ENCODE data around the gene VPS13D.

Gene VPS13D

GRCh38 chr1:12541274-12542137, 311.7 kb downstream of the VPS13D start:
- TF ChIP-seq, protein P1, sequence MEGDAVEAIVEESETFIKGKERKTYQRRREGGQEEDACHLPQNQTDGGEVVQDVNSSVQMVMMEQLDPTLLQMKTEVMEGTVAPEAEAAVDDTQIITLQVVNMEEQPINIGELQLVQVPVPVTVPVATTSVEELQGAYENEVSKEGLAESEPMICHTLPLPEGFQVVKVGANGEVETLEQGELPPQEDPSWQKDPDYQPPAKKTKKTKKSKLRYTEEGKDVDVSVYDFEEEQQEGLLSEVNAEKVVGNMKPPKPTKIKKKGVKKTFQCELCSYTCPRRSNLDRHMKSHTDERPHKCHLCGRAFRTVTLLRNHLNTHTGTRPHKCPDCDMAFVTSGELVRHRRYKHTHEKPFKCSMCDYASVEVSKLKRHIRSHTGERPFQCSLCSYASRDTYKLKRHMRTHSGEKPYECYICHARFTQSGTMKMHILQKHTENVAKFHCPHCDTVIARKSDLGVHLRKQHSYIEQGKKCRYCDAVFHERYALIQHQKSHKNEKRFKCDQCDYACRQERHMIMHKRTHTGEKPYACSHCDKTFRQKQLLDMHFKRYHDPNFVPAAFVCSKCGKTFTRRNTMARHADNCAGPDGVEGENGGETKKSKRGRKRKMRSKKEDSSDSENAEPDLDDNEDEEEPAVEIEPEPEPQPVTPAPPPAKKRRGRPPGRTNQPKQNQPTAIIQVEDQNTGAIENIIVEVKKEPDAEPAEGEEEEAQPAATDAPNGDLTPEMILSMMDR (IDR thresholded peaks at IDR 0.05; ENCODE audit: control insufficient read depth, extremely low read depth, insufficient read depth), result no peak
- no peak for DNase-seq (ENCODE audit: low read depth)
- H3K4me3 ChIP-seq (ENCODE audit: low read depth, low read length), result no peak overlapping the region

DNA sequence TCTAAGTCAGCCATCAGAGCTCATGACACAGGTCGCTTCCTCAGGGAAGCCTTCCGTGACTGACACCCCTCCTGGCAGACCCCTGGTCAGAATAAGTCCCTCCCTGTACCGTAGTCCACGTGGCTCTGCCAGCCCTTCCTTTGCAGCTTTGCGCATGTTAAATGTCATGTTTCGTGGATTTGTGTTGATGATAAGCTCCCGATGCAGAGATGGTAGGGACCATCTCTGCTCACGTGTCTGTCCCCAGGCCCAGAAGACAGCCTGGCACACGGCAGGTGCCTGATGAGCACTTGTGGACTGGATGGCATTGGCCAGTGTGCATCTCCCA, 312.3 kb downstream of the VPS13D start:
- TF ChIP-seq, protein P1 (IDR thresholded peaks at IDR 0.05; ENCODE audit: control insufficient read depth, extremely low read depth, insufficient read depth), result no peak
- no peak for DNase-seq (ENCODE audit: low read depth)
- H3K4me3 ChIP-seq (ENCODE audit: low read depth, low read length), result no peak overlapping the region

GRCh38 chr1:12542616-12543592, 313.1 kb downstream of the VPS13D start:
- TF ChIP-seq, protein P1 (IDR thresholded peaks at IDR 0.05; ENCODE audit: control insufficient read depth, extremely low read depth, insufficient read depth), result no peak
- H3K4me3 ChIP-seq (ENCODE audit: low read depth, low read length), result no peak overlapping the region
- DNase-seq (ENCODE audit: low read depth), result no peak

- DNase-seq (ENCODE audit: low read depth), result no peak
- TF ChIP-seq, protein P1 (IDR thresholded peaks at IDR 0.05; ENCODE audit: control insufficient read depth, extremely low read depth, insufficient read depth), result no peak
- no peak overlapping the region for H3K4me3 ChIP-seq (ENCODE audit: low read depth, low read length)
Observed at GRCh38 chr1:12543740-12544154, 313.9 kb downstream of the VPS13D start.

DNA sequence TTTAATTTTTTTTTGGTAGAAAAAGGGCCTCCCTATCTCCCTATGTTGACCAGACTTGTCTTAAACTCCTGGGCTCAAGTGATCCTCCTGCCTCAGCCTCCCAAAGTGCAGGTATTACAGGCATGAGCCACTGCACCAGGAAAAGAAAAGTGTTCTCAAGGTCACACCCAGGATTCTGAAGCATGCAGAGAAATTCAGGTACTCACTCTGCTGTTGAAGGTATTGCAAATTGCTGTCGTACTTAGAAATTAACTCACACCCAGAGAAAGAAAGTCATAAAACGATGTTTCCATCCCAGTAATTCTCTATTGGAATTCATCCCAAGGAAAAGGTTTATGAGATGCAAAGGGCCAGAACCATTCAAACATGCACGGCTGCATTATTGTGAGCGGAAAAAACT, 314.5 kb downstream of the VPS13D start:
- no peak for DNase-seq (ENCODE audit: low read depth)
- TF ChIP-seq, protein P1 (IDR thresholded peaks at IDR 0.05; ENCODE audit: control insufficient read depth, extremely low read depth, insufficient read depth), result no peak
- no peak overlapping the region for H3K4me3 ChIP-seq (ENCODE audit: low read depth, low read length)

DNA sequence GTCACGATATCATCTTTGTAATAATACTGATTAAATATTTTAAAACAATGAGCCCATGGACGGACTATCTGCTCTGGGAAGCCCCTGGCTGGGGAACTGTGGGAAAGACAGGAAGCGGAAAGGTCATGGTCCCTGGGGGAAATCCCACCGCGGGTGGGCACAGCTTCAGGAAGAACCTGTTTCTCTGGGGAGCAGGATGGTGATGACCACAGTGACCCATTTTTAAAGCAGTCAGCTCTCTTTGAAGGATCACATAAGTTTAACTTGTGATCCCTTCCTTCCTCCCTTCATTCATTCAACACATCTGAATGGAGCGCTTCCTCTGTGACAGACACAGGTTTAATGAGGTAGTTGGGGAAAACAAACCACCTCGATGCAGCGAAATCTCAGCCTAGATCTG, 315.2 kb downstream of the VPS13D start:
- TF ChIP-seq, protein P1 (IDR thresholded peaks at IDR 0.05; ENCODE audit: control insufficient read depth, extremely low read depth, insufficient read depth), result no peak
- H3K4me3 ChIP-seq (ENCODE audit: low read depth, low read length), result no peak overlapping the region

More for the DNA sequence above, 315.2 kb downstream of the VPS13D start:
- no peak for DNase-seq (ENCODE audit: low read depth)

Measured in LNCaP clone FGC (cell line).